ENCODE results near the gene RNF135.

- TF ChIP-seq MAX (IDR thresholded peaks at IDR 0.05; ENCODE audit: low read depth, low read length): no peak
- TF ChIP-seq CTCF (IDR thresholded peaks at IDR 0.05; ENCODE audit: low read depth, low read length): no peak
- TF ChIP-seq POLR2A (IDR thresholded peaks at IDR 0.05; ENCODE audit: extremely low read depth, insufficient read length): no peak
Measured at GRCh38 chr17:30958187-30958586, 12.7 kb upstream of the RNF135 start.
